Midbrain (tissue), 1 donor: ENCODE results near the gene HMOX1.

Experiments
- DNase-seq: peaks from one replicate; lab custom pipeline; 2025; lab: John Stamatoyannopoulos, UW

HMOX1 gene

GRCh38 chr22:35380537-35381423, at the start of gene HMOX1:
HMOX1 (plus strand) TSS chr22:35381096; CDS start chr22:35381174, 78 bp downstream.
- DNase-seq: peak; percentile 87

- DNase-seq: no peak
Observed at GRCh38 chr22:35332278-35332677, 48.6 kb upstream of the HMOX1 start.

GRCh38 chr22:35333220-35333619, 47.7 kb upstream of the HMOX1 start:
- no peak for DNase-seq

GRCh38 chr22:35334004-35334403, 46.9 kb upstream of the HMOX1 start:
- no peak for DNase-seq

GRCh38 chr22:35335468-35335867, 45.4 kb upstream of the HMOX1 start:
- DNase-seq: no peak

- DNase-seq: no peak
Observed at GRCh38 chr22:35335936-35336781, 44.7 kb upstream of the HMOX1 start.

- no peak for DNase-seq
Observed at GRCh38 chr22:35337932-35338331, 43.0 kb upstream of the HMOX1 start.

- DNase-seq: no peak
Observed at GRCh38 chr22:35341090-35341874, 39.6 kb upstream of the HMOX1 start.

- DNase-seq: no peak
Observed at GRCh38 chr22:35342390-35342789, 38.5 kb upstream of the HMOX1 start.

GRCh38 chr22:35343664-35344550, 37.0 kb upstream of the HMOX1 start:
- no peak for DNase-seq

- no peak for DNase-seq
Observed at GRCh38 chr22:35344956-35345690, 35.8 kb upstream of the HMOX1 start.

- DNase-seq: no peak
Observed at GRCh38 chr22:35345808-35346505, 34.9 kb upstream of the HMOX1 start.

GRCh38 chr22:35346596-35347220, 34.2 kb upstream of the HMOX1 start:
- DNase-seq: no peak

GRCh38 chr22:35347462-35347861, 33.4 kb upstream of the HMOX1 start:
- DNase-seq: no peak

GRCh38 chr22:35348026-35348590, 32.8 kb upstream of the HMOX1 start:
- DNase-seq: no peak

GRCh38 chr22:35348703-35349102, 32.2 kb upstream of the HMOX1 start:
- DNase-seq: no peak

GRCh38 chr22:35349368-35349703, 31.6 kb upstream of the HMOX1 start:
- DNase-seq: no peak

- no peak for DNase-seq
Observed at GRCh38 chr22:35349704-35350538, 31.0 kb upstream of the HMOX1 start.
